ENCODE measurements around the gene CLSTN2. TPM values are rescaled to one million over a fixed set of nuclear protein-coding genes. Genes with fewer than 3 reads are reported as not detected.
A peak's percentile ranks its signal among the peaks of the same experiment; 100 is the strongest.

CLSTN2 gene
- 7.8 TPM for total RNA-seq
- long read RNA-seq, partial matches to known transcripts = 2 of 4 reads
- long read RNA-seq, other reads (novel, unspliced or antisense) = 2 of 4 reads

GRCh38 chr3:139935016-139935865, at the start of gene CLSTN2:
CLSTN2 (plus strand) TSS chr3:139935185.
- intact Hi-C loops (cut with DNase I) = loop anchor here (10.0 kb wide), 1 partner anchor 120 kb away; no protein-coding TSS in a partner anchor
- DNase-seq = peak; percentile 86
- ATAC-seq (ENCODE audit: poor library complexity) = peak; percentile 89

- intact Hi-C loops (cut with DNase I) = no loop called here
- DNase-seq = no peak
- ATAC-seq (ENCODE audit: poor library complexity) = no peak
Measured at GRCh38 chr3:139887431-139887830, 47.6 kb upstream of the CLSTN2 start.

- DNase-seq (no peak), ATAC-seq (ENCODE audit: poor library complexity) (no peak)
- intact Hi-C loops (cut with DNase I) = no loop called here
Measured at GRCh38 chr3:139888561-139889140, 46.3 kb upstream of the CLSTN2 start.

GRCh38 chr3:139893267-139893962, 41.6 kb upstream of the CLSTN2 start:
- ATAC-seq (ENCODE audit: poor library complexity) = peak; percentile 87
- DNase-seq = no peak
- intact Hi-C loops (cut with DNase I) = no loop called here

GRCh38 chr3:139893963-139894642, 40.9 kb upstream of the CLSTN2 start:
- intact Hi-C loops (cut with DNase I) = no loop called here
- DNase-seq (no peak), ATAC-seq (ENCODE audit: poor library complexity) (peak; percentile 91)

- intact Hi-C loops (cut with DNase I) = no loop called here
- DNase-seq = peak; percentile 63
- peak; percentile 85 for ATAC-seq (ENCODE audit: poor library complexity)
Measured at GRCh38 chr3:139894643-139894989, 40.4 kb upstream of the CLSTN2 start.

GRCh38 chr3:139897759-139898158, 37.2 kb upstream of the CLSTN2 start:
- intact Hi-C loops (cut with DNase I) = no loop called here
- no peak for DNase-seq
- ATAC-seq (ENCODE audit: poor library complexity) = no peak

- ATAC-seq (ENCODE audit: poor library complexity) = no peak
- no peak for DNase-seq
- intact Hi-C loops (cut with DNase I) = no loop called here
Measured at GRCh38 chr3:139906418-139906817, 28.6 kb upstream of the CLSTN2 start.

GRCh38 chr3:139909811-139910210, 25.2 kb upstream of the CLSTN2 start:
- no peak for ATAC-seq (ENCODE audit: poor library complexity)
- no peak for DNase-seq
- intact Hi-C loops (cut with DNase I) = no loop called here

GRCh38 chr3:139916271-139916670, 18.7 kb upstream of the CLSTN2 start:
- no peak for DNase-seq
- no peak for ATAC-seq (ENCODE audit: poor library complexity)
- intact Hi-C loops (cut with DNase I) = no loop called here

GRCh38 chr3:139917226-139917785, 17.7 kb upstream of the CLSTN2 start:
- no peak for DNase-seq
- no peak for ATAC-seq (ENCODE audit: poor library complexity)
- intact Hi-C loops (cut with DNase I) = no loop called here

GRCh38 chr3:139928708-139929505, 6.1 kb upstream of the CLSTN2 start:
- DNase-seq (no peak), ATAC-seq (ENCODE audit: poor library complexity) (no peak)
- intact Hi-C loops (cut with DNase I) = no loop called here

GRCh38 chr3:139930211-139930610, 4.8 kb upstream of the CLSTN2 start:
- DNase-seq = no peak
- intact Hi-C loops (cut with DNase I) = loop anchor here (10.0 kb wide), 1 partner anchor 125 kb away; no protein-coding TSS in a partner anchor
- no peak for ATAC-seq (ENCODE audit: poor library complexity)

- ATAC-seq (ENCODE audit: poor library complexity) (no peak), DNase-seq (no peak)
- intact Hi-C loops (cut with DNase I) = loop anchor here (10.0 kb wide), 1 partner anchor 121 kb away; no protein-coding TSS in a partner anchor
Measured at GRCh38 chr3:139933766-139934165, 1.2 kb upstream of the CLSTN2 start.

GRCh38 chr3:139934613-139935015, 371 bp upstream of the CLSTN2 start:
- intact Hi-C loops (cut with DNase I) = loop anchor here (10.0 kb wide), 1 partner anchor 120 kb away; no protein-coding TSS in a partner anchor
- ATAC-seq (ENCODE audit: poor library complexity) = peak; percentile 90

GRCh38 chr3:139935866-139936817, 1.2 kb downstream of the CLSTN2 start:
- intact Hi-C loops (cut with DNase I) = loop anchor here (10.0 kb wide), 1 partner anchor 119 kb away; no protein-coding TSS in a partner anchor
- peak; percentile 71 for DNase-seq
- ATAC-seq (ENCODE audit: poor library complexity) = peak; percentile 46

More at GRCh38 chr3:139934613-139935015, 371 bp upstream of the CLSTN2 start:
- peak; percentile 79 for DNase-seq
